AG09309 (cell line): Measurements from ENCODE around the gene BOLA1.
A peak's percentile ranks its signal among the peaks of the same experiment; 100 is the strongest.
"Not testable (repeated sequence)": the region's sequence is repeated elsewhere in the genome, so short reads cannot be mapped to it uniquely, and the experiment has no call there.

Experiments
- DNase-seq: peaks from one replicate; pipeline ENCODE4 v3.0.0-alpha.2; 2010; ENCODE audit warnings: low read depth
- H3K4me3 ChIP-seq: 2 replicates; pipeline ENCODE4 v1.5.1; 2011; ENCODE audit warnings: mild to moderate bottlenecking, low read depth, low read length, moderate library complexity; ENCODE audit not compliant: control insufficient read depth
- CTCF ChIP-seq: IDR thresholded peaks from 2 replicates; pipeline ENCODE4 v1.5.1; 2011; ENCODE audit warnings: mild to moderate bottlenecking, low read depth, low read length, inconsistent platforms; ENCODE audit not compliant: insufficient read depth, control insufficient read depth; ENCODE audit errors: missing control alignments

BOLA1 gene

GRCh38 chr1:149936170-149936991 is 37.0 kb downstream of the BOLA1 start, which contains the start of gene MTMR11:
MTMR11 (minus strand) TSS chr1:149936879; CDS start chr1:149936647, 232 bp downstream.
- no peak for TF ChIP-seq CTCF
- peak within 1 kb of the TSS; percentile 94 for H3K4me3 ChIP-seq
- no peak for DNase-seq

- H3K4me3 ChIP-seq, result peak overlapping the region; percentile 94
- no peak for DNase-seq
- no peak for TF ChIP-seq CTCF
These were observed 37.8 kb downstream of the BOLA1 start for GRCh38 chr1:149936992-149937705.

GRCh38 chr1:149937759-149938158 is 38.4 kb downstream of the BOLA1 start:
- TF ChIP-seq CTCF, result no peak
- H3K4me3 ChIP-seq, result no peak overlapping the region
- DNase-seq, result no peak

- DNase-seq, result not testable (repeated sequence)
- peak overlapping the region; percentile 37 for H3K4me3 ChIP-seq
These were observed 39.3 kb downstream of the BOLA1 start for GRCh38 chr1:149938668-149939003.

- DNase-seq, result no peak
- TF ChIP-seq CTCF, result no peak
- H3K4me3 ChIP-seq, result no peak overlapping the region
These were observed 41.1 kb downstream of the BOLA1 start for GRCh38 chr1:149940427-149940826.

GRCh38 chr1:149942207-149942606 is 42.8 kb downstream of the BOLA1 start:
- DNase-seq, result no peak
- no peak overlapping the region for H3K4me3 ChIP-seq
- TF ChIP-seq CTCF, result peak; percentile 20

GRCh38 chr1:149942885-149943284 is 43.5 kb downstream of the BOLA1 start:
- no peak for DNase-seq
- no peak overlapping the region for H3K4me3 ChIP-seq
- no peak for TF ChIP-seq CTCF
